Stimulated activated CD4-positive, alpha-beta T cell treated with anti-CD3 and anti-CD28 coated beads, Interleukin-1b, Interleukin-23, amount 100 ng/mL, for 1 hour (primary cell): ENCODE results near the gene LCP2.

Experiments used
- DNase-seq, 2 donors: peaks; one replicate each; pipeline ENCODE4 v3.0.0-alpha.2; 2020; ENCODE audit warnings: low read depth in 2 of 2

LCP2 gene

GRCh38 chr5:170297589-170298462 lies at the start of gene LCP2:
Gene LCP2 (minus strand): TSS chr5:170297777. CDS start chr5:170297611, 166 bp downstream.
- no peak for DNase-seq

- no peak for DNase-seq
Observed at GRCh38 chr5:170347022-170347567, 49.5 kb upstream of the LCP2 start.

GRCh38 chr5:170345971-170346370 lies 48.4 kb upstream of the LCP2 start:
- DNase-seq, result no peak

GRCh38 chr5:170343177-170343576 lies 45.6 kb upstream of the LCP2 start:
- DNase-seq, result no peak

- no peak for DNase-seq
Observed at GRCh38 chr5:170342153-170342725, 44.7 kb upstream of the LCP2 start.

GRCh38 chr5:170341545-170341944 lies 44.0 kb upstream of the LCP2 start:
- DNase-seq, result no peak

- no peak for DNase-seq
Observed at GRCh38 chr5:170339780-170340167, 42.2 kb upstream of the LCP2 start.

GRCh38 chr5:170338933-170339779 lies 41.6 kb upstream of the LCP2 start:
- DNase-seq, result peak in 1 of 2 donors; percentile 50

GRCh38 chr5:170338291-170338690 lies 40.7 kb upstream of the LCP2 start:
- no peak for DNase-seq

GRCh38 chr5:170337045-170337733 lies 39.6 kb upstream of the LCP2 start:
- DNase-seq, result no peak

- DNase-seq, result no peak
Observed at GRCh38 chr5:170336065-170336464, 38.5 kb upstream of the LCP2 start.

GRCh38 chr5:170334626-170335025 lies 37.0 kb upstream of the LCP2 start:
- DNase-seq, result no peak

- DNase-seq, result peak in 1 of 2 donors; percentile 37
Observed at GRCh38 chr5:170333161-170333910, 35.8 kb upstream of the LCP2 start.

GRCh38 chr5:170332058-170332457 lies 34.5 kb upstream of the LCP2 start:
- DNase-seq, result no peak

- DNase-seq, result no peak
Observed at GRCh38 chr5:170330568-170331054, 33.0 kb upstream of the LCP2 start.

- DNase-seq, result no peak
Observed at GRCh38 chr5:170329524-170329923, 31.9 kb upstream of the LCP2 start.

GRCh38 chr5:170327829-170328228 lies 30.3 kb upstream of the LCP2 start:
- DNase-seq, result no peak

- DNase-seq, result no peak
Observed at GRCh38 chr5:170327168-170327567, 29.6 kb upstream of the LCP2 start.

- DNase-seq, result no peak
Observed at GRCh38 chr5:170319301-170319700, 21.7 kb upstream of the LCP2 start.

GRCh38 chr5:170317499-170317898 lies 19.9 kb upstream of the LCP2 start:
- no peak for DNase-seq

GRCh38 chr5:170316937-170317336 lies 19.4 kb upstream of the LCP2 start:
- no peak for DNase-seq
